RCC 7860 (cell line): ENCODE results near the gene ZNF732.
"Not testable (repeated sequence)": the region's sequence is repeated elsewhere in the genome, so short reads cannot be mapped to it uniquely, and the experiment has no call there.

Experiments used
- DNase-seq: peaks from one replicate; pipeline ENCODE4 v3.0.0-alpha.2; 2015; ENCODE audit warnings: low spot score
- FAIRE-seq: peaks from 2 replicates; lab custom pipeline; 2012; peaks lifted over from hg19 to GRCh38; lab: Jason Lieb, UNC

The ZNF732 gene

GRCh38 chr4:256492-256891 lies 48.8 kb downstream of the ZNF732 start:
- FAIRE-seq, result no peak

GRCh38 chr4:253936-254756 lies 51.1 kb downstream of the ZNF732 start:
- DNase-seq (no peak), FAIRE-seq (no peak)

More at GRCh38 chr4:256492-256891, 48.8 kb downstream of the ZNF732 start:
- DNase-seq, result no peak

GRCh38 chr4:252065-252601 lies 53.1 kb downstream of the ZNF732 start:
- no peak for FAIRE-seq
- no peak for DNase-seq

- FAIRE-seq, result no peak
- DNase-seq, result no peak
Measured at GRCh38 chr4:244471-244870, 60.8 kb downstream of the ZNF732 start.

GRCh38 chr4:243426-243825 lies 61.8 kb downstream of the ZNF732 start:
- DNase-seq (no peak), FAIRE-seq (no peak)

- DNase-seq (peak; percentile 33), FAIRE-seq (no peak)
Measured at GRCh38 chr4:242121-242848, 63.0 kb downstream of the ZNF732 start.

GRCh38 chr4:241411-241810 lies 63.9 kb downstream of the ZNF732 start:
- FAIRE-seq, DNase-seq: not testable (repeated sequence)

- peak; percentile 22 for DNase-seq
- no peak for FAIRE-seq
Measured at GRCh38 chr4:236028-236427, 69.2 kb downstream of the ZNF732 start.

GRCh38 chr4:234178-234577 lies 71.1 kb downstream of the ZNF732 start:
- FAIRE-seq (no peak), DNase-seq (no peak)

GRCh38 chr4:223913-224497 lies 81.3 kb downstream of the ZNF732 start:
- no peak for DNase-seq
- no peak for FAIRE-seq
